ENCODE data around the gene LAPTM5. TPM values are rescaled to one million over a fixed set of nuclear protein-coding genes. Genes with fewer than 3 reads are reported as not detected.

LAPTM5 gene
- total RNA-seq, 4 donors from 2014 or later, result 21.1 to 67.8 (median 43.1) TPM

DNA sequence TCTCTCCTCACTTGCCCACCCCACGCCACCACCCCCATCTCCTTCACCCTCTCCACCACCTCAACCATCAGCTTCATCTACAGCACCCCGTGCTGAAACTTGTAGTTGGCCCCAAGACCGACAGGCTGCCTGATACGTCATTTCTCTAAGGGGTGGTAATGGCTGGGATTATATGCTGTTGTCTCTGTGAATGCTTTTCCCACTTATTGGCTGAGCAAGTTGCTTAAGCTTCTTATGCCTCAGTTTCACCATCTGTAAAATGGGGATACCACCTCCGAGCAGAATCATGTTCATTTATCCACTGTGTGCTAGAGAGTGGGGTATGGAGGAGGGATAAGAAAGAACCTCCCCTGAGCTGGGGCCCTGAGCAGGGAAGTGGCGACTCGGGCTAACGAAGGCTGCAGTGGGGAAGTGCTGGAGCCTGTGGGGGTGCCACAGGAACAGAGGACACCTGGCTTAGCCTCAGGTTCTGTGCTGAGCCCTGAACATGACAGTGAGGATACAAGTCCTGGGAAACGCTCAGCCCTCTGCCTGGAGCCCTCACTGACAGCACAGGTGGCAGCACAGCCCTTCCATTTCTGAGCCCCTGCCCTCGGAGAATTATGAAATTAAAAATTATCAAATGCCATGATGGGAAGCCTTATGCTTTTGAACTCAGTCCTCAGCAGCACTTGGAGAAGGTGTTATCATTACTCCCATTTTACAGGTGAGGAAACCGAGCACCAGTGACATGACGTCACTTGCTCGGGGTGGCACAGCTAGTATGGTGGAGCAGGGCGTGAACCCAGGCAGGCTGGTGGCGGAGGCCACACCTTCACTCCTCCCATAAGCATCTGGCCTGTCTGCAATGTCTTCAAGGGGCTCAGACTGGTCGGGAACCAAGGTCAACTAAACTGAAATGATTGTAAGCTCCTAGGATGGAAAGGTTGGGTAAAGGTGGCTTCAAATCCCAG, 37.0 kb downstream of the LAPTM5 start:
- no peak overlapping the region for H3K4me3 ChIP-seq
- peaks cover 0 to 10% (median 2%) of the 10 kb centered on the region in 4 donors for H3K4me1 ChIP-seq
- H3K27ac ChIP-seq, result no peak overlapping the region
- H3K9me3 ChIP-seq, result peaks cover 0 to 9% (median 0%) of the 10 kb centered on the region in 4 donors
- no peak for DNase-seq (ENCODE audit: low spot score in 2 of 2)
- WGBS, 2 donors, result 87 to 89% methylated on average over 16 of the region's 16 CpGs
- TF ChIP-seq POLR2A (IDR thresholded peaks at IDR 0.05) (no peak), EP300 (IDR thresholded peaks at IDR 0.05) (no peak)
- TF ChIP-seq, protein P1, sequence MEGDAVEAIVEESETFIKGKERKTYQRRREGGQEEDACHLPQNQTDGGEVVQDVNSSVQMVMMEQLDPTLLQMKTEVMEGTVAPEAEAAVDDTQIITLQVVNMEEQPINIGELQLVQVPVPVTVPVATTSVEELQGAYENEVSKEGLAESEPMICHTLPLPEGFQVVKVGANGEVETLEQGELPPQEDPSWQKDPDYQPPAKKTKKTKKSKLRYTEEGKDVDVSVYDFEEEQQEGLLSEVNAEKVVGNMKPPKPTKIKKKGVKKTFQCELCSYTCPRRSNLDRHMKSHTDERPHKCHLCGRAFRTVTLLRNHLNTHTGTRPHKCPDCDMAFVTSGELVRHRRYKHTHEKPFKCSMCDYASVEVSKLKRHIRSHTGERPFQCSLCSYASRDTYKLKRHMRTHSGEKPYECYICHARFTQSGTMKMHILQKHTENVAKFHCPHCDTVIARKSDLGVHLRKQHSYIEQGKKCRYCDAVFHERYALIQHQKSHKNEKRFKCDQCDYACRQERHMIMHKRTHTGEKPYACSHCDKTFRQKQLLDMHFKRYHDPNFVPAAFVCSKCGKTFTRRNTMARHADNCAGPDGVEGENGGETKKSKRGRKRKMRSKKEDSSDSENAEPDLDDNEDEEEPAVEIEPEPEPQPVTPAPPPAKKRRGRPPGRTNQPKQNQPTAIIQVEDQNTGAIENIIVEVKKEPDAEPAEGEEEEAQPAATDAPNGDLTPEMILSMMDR (IDR thresholded peaks at IDR 0.05), result no peak
- H3K27me3 ChIP-seq, result no peaks in the 10 kb centered on the region
- H3K36me3 ChIP-seq, result peaks cover 0 to 33% (median 0%) of the 10 kb centered on the region in 3 donors

DNA sequence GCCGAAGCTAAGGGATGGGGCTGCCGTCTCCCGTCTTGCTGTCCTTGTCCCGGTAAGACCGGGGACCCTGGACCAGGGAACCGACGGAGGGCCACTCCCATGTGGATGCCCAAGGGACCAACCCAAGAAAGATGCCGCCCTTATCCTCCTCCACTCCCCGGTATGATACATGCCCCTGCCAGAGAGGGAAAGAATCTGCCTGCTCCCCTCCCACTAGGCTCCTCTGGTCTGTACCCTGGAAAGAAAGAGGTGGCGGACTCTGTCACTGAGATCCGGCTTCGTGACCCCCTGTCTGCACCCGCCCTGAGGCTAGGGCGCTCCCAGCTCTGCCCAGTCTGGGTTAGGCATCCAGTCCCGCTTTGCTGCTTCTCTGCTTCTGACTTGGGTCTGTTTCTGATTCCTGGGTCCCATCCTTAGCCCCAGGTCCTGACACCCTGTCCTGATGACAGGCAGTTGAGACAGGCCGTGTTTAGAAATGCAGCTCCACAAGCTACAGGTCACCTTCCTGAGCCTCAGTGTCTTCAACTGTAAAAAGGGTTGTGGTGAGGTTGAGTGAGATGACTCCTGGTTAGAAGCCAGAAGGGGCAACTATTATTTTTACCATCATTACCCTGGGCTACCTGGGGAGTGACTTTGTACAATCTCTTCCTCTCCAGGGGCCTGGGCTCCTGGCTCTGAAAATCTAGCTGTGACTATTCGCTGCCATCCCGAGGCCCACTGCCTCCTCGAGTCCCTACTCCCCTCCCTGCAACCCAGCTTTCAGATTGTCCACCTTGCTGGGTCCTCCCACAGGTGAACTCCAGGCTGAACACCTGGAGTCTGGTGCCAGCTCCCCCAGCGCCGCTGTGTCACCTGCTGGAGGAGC, 37.9 kb downstream of the LAPTM5 start:
- Histone ChIP-seq H3K4me3 (peak overlapping the region; percentile 60 to 74 (median 62)), H3K4me1 (peaks cover 0 to 10% (median 2%) of the 10 kb centered on the region in 4 donors), H3K36me3 (peaks cover 0 to 24% (median 0%) of the 10 kb centered on the region in 3 donors), H3K9me3 (peaks cover 0 to 15% (median 0%) of the 10 kb centered on the region in 4 donors), H3K27ac (peak overlapping the region; percentile 96 to 99 (median 98)), H3K27me3 (no peaks in the 10 kb centered on the region)
- DNase-seq (ENCODE audit: low spot score in 2 of 2), result no peak
- TF ChIP-seq POLR2A (IDR thresholded peaks at IDR 0.05), result no peak
- TF ChIP-seq, protein P1 (IDR thresholded peaks at IDR 0.05), result peak in 1 of 5 experiments; percentile 28
- WGBS, 2 donors, result 35 to 48% methylated on average over 15 to 20 of the region's 21 CpGs

DNA sequence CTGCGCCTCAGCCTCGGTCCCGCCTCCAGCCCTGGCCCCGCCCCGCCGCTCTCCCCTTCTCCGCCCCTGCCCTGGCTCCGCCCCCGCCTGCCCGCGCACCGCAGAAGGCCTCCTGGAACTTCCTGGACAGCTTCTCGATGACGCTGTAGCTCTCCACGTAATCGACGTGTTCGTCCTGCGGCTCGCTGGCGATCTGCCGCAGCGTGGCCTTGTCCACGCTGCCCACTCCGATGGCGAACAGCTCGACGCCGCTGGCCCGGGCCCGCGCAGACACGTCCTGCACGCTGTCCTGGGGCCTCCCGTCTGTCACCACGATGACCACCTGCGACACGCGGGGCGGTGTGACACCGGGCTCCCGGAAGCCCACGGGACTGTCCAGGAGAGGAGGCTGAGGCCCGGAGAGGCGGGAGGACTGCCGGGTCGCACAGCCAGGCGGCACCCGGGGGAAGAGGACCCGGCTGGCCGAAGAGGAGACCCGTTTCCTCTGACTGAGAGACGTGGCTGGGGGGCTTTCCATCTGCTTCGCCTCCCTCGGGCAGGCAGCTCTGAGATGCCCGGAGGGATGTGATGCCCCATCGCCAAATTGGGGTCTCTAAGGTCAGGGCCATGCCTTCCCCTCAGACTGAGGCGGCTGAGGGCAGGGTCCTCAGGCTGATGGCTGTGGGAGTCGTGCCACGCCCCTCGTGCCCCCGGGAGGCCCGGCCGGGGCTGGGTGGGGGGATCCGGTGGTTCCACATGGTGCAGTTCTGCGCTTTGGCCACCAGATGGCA, 38.8 kb downstream of the LAPTM5 start:
- peak overlapping the region; percentile 60 to 74 (median 62) for H3K4me3 ChIP-seq
- WGBS, 2 donors, result 0 to 1% methylated on average over 21 to 36 of the region's 66 CpGs
- peaks cover 0 to 15% (median 0%) of the 10 kb centered on the region in 4 donors for H3K9me3 ChIP-seq
- peak overlapping the region; percentile 96 to 99 (median 98) for H3K27ac ChIP-seq
- TF ChIP-seq EP300 (IDR thresholded peaks at IDR 0.05), result peak in 1 of 2 donors; percentile 98
- TF ChIP-seq, protein P1 (IDR thresholded peaks at IDR 0.05), result peak; percentile 94 to 100 (median 99)
- TF ChIP-seq POLR2A (IDR thresholded peaks at IDR 0.05), result peak; percentile 92 to 94
- H3K36me3 ChIP-seq, result peaks cover 0 to 19% (median 0%) of the 10 kb centered on the region in 3 donors
- peak; percentile 65 to 80 for DNase-seq (ENCODE audit: low spot score in 2 of 2)
- H3K27me3 ChIP-seq, result no peaks in the 10 kb centered on the region
- H3K4me1 ChIP-seq, result peaks cover 0 to 10% (median 2%) of the 10 kb centered on the region in 4 donors

DNA sequence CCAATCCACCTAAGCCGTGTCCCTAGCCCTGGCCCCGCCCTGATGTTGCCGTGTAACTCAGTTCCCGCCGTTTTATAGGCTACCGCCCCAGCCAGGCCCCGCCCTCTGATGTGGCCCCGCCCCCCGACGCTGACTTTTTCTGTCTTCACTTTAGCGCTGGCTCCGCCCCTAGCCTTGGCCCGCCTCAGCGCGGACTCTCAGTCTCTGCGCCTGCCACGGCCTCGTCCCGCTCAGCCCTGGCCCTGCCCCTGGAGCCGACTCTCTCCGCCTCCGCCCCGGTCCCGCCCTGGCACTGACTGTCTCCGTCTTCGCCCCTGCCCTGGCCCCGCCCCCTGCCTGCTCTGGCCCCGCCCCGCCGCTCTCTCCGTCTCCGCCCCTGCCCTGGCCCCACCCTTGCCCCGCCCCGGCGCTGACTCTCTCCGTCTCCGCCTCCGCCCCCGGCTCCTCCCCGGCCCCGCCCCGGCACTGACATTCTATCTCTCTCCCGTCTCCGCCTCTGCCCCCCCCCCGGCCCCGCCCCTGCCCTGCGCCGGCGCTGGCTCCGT, 39.4 kb downstream of the LAPTM5 start:
- peaks cover 0 to 12% (median 0%) of the 10 kb centered on the region in 3 donors for H3K36me3 ChIP-seq
- TF ChIP-seq POLR2A (IDR thresholded peaks at IDR 0.05) (peak in 1 of 2 donors; percentile 59), EP300 (IDR thresholded peaks at IDR 0.05) (peak in 1 of 2 donors; percentile 75)
- TF ChIP-seq, protein P1 (IDR thresholded peaks at IDR 0.05), result no peak
- H3K9me3 ChIP-seq, result peaks cover 0 to 15% (median 0%) of the 10 kb centered on the region in 4 donors
- H3K4me1 ChIP-seq, result peaks cover 0 to 10% (median 2%) of the 10 kb centered on the region in 4 donors
- peak overlapping the region; percentile 96 to 99 (median 98) for H3K27ac ChIP-seq
- no peaks in the 10 kb centered on the region for H3K27me3 ChIP-seq
- WGBS, 2 donors, result 2% methylated on average over 42 to 43 of the region's 50 CpGs
- peak overlapping the region; percentile 17 to 61 (median 42) for H3K4me3 ChIP-seq
- peak; percentile 99 for DNase-seq (ENCODE audit: low spot score in 2 of 2)
